AG04449 (cell line): ENCODE measurements around the gene MET.

ENCODE experiments used
- CTCF ChIA-PET: fragments of 350-600 bp; formaldehyde crosslinking; extraction: SDS; loops from one replicate; lab custom pipeline; 2021; ENCODE audit warnings: antibody characterized with exemption; lab: Yijun Ruan, JAX
- POLR2A ChIA-PET: fragments of 400-600, 350-600 bp; formaldehyde crosslinking; extraction: SDS; loops from one replicate; lab custom pipeline; 2020; ENCODE audit warnings: antibody characterized with exemption, inconsistent platforms; lab: Yijun Ruan, JAX
- DNase-seq: peaks from one replicate; pipeline ENCODE4 v3.0.0-alpha.2; 2010; ENCODE audit warnings: low read depth, low spot score
- H3K4me3 ChIP-seq: 2 replicates; pipeline ENCODE4 v1.5.1; 2011; ENCODE audit warnings: low read depth, mild to moderate bottlenecking, control low read depth, low read length
- CTCF ChIP-seq: IDR thresholded peaks from one replicate; pipeline ENCODE4 v1.5.1; 2011; ENCODE audit warnings: mild to moderate bottlenecking, moderate library complexity, low read length, control low read depth, inconsistent platforms; ENCODE audit not compliant: insufficient read depth; ENCODE audit errors: missing control alignments

MET gene

GRCh38 chr7:116769546-116769945 is 97.5 kb downstream of the MET start:
- no peak for TF ChIP-seq CTCF
- ChIA-PET CTCF (interaction anchor here (0.6 to 1.3 kb wide), 3 partner anchors 9 to 243 kb away, joined by 3 to 5 read pairs (median 3); no protein-coding TSS in a partner anchor), POLR2A (no interaction called here)
- no peak for DNase-seq
- H3K4me3 ChIP-seq: no peak overlapping the region

DNA sequence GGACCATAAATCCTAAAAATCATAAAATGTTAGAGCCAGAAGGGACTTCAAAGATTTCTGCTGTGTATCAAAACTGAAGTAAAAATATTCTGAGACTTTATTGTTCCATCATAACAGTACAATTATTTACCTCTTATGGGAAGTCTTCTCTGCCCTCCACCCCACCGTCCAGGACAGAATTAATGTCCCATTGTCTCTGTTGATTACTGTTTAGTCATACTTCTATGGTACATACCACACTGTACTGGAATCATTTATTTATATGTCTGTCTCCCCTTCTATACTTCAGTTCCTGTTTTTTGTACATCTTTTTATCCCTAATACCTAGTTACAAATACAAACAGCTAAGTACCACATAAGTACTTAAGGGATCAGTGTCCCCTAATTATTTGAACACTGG is 98.9 kb downstream of the MET start:
- DNase-seq: no peak
- no peak overlapping the region for H3K4me3 ChIP-seq
- ChIA-PET POLR2A (no interaction called here), CTCF (interaction anchor here (0.8 to 1.8 kb wide), 4 partner anchors 11 to 245 kb away, joined by 3 to 4 read pairs (median 4); no protein-coding TSS in a partner anchor)
- TF ChIP-seq CTCF: no peak

- H3K4me3 ChIP-seq: no peak overlapping the region
- ChIA-PET CTCF (interaction anchor here (0.8 to 1.8 kb wide), 5 partner anchors 11 to 32 kb away, joined by 3 to 4 read pairs (median 3); no protein-coding TSS in a partner anchor), POLR2A (no interaction called here)
- TF ChIP-seq CTCF: no peak
- no peak for DNase-seq
These were observed 99.6 kb downstream of the MET start for GRCh38 chr7:116771640-116772039.

DNA sequence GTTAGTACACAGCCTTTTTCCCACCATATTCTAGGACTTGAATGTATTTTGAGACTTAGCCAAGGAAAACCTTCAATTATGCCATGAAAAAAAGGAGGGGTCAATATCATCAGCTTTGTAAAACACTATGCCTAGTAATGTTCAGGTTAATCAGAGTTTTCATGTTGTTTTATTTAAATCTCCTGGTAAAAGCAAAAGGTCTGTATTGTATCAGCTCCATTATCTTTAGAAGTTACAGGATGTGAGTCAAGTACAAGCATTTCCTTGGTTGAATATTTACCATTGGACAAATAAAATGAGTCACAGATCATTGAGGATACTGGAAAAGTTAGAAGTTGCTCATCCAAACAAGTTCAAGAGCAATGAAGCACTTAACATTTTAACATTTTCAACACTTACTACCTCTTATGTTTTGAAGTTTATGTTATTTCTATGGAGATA is 100.4 kb downstream of the MET start:
- no peak for TF ChIP-seq CTCF
- ChIA-PET CTCF (interaction anchor here (0.5 to 1.8 kb wide), 6 partner anchors 10 to 31 kb away, joined by 3 to 4 read pairs (median 3); no protein-coding TSS in a partner anchor), POLR2A (no interaction called here)
- H3K4me3 ChIP-seq: no peak overlapping the region
- DNase-seq: no peak

DNA sequence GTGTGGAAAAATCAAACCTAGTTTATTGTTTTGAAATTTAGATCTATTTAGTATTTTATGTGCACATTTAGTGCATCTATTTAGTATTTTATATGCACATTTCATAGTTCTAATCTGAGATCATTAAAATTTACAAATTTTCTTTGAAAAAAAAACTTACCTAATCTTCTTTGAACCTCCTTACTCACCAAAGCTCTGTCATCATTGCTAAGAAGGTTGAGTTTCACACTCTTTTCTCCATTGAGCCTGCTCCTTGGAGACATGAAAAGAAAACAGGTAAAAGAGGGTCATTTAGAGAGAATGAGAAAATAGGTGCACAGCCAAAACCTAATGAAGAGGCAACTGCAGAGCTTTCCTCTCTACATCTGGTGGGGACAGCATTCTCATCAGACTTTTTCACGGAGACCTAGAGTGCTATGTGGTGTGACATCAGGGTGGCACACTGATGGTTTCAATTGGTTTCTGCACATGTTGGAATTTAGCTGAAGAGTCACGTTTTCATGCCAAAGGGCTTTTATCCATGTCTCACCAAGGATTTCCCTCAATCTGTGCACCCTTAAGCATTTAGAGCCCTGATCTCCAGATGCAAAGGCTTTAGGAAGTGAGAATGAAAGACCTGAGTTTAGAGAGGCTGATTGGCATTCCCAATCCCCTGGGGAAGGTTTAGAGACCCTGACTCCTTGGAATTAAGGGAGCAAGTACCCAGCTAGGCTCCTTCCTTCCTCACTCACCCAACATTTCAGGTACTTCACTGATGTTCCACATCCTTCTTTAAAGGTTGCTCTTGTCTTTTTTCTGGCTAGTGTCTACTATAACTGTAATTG is 101.1 kb downstream of the MET start:
- DNase-seq: no peak
- POLR2A ChIA-PET: no interaction called here
- no peak for TF ChIP-seq CTCF
- no peak overlapping the region for H3K4me3 ChIP-seq
- CTCF ChIA-PET: interaction anchor here (1.0 to 2.4 kb wide), 3 partner anchors 9 to 56 kb away, joined by 3 to 8 read pairs (median 4); no protein-coding TSS in a partner anchor

- no peak for DNase-seq
- no peak overlapping the region for H3K4me3 ChIP-seq
- TF ChIP-seq CTCF: no peak
- CTCF ChIA-PET: interaction anchor here (0.8 to 1.0 kb wide), 2 partner anchors 108 to 186 kb away, joined by 3 to 4 read pairs; no protein-coding TSS in a partner anchor
- POLR2A ChIA-PET: interaction anchor here (1.0 kb wide), 1 partner anchor 60 kb away, joined by 4 read pairs; no protein-coding TSS in a partner anchor
These were observed 104.0 kb downstream of the MET start for GRCh38 chr7:116776046-116776445.
